ENCODE results near the gene A3GALT2. TPM values are rescaled to one million over a fixed set of nuclear protein-coding genes. Genes with fewer than 3 reads are reported as not detected.

The A3GALT2 gene
- total and polyA plus RNA-seq, 2 donors = not detected

DNA sequence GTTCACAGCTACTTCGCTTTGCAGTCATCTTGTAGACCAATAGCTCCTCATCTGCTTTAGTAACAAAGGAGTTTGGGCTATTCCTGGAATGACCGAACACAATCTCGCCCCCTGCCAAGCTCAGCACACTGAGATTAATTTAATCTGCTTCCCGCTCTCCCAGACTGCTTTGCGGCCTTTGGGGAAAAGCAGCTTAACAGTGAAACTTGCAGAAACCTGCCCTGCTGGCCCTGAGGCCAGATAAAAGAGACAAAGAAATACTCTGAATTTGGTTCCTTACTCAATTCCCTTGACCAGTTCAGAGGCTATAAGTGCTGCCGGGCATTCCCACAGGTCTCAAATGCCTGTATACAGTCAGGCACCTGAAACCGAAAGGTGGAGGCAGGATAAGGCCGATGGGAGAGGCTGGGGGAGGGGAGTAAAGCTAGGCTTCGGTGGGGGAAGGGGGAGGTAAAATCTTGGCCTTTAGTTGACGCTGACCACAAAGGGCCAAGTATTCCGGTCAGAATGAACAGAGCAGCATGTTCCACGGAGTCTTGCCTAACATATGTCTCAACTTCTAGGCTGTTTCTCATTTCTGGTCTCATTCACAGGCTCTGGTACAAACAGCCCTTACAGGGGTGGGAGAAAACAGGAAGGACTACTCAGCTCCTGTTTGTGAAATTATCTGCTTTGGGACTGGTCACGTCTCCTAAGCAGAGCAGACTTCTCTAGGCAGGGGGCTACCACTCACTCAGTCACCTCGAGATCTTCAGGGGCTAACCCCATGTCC is 17.7 kb upstream of the A3GALT2 start:
- peaks cover 26 to 29% of the 10 kb centered on the region in 2 donors for H3K36me3 ChIP-seq (ENCODE audit: control insufficient read depth in 2 of 2, insufficient read depth in 2 of 2, low read length in 1 of 2)
- no peaks in the 10 kb centered on the region for H3K9me3 ChIP-seq (ENCODE audit: control insufficient read depth in 2 of 2, insufficient read depth in 1 of 2, low read length in 1 of 2)
- WGBS = 92% methylated on average over 14 of the region's 14 CpGs
- DNase-seq (ENCODE audit: low read depth in 6 of 9, low spot score in 9 of 9) = no peak
- peaks cover 10 to 39% of the 10 kb centered on the region in 2 donors for H3K4me1 ChIP-seq (ENCODE audit: control insufficient read depth in 2 of 2, insufficient read depth in 2 of 2, low read length in 2 of 2)
- H3K4me3 ChIP-seq (ENCODE audit: low read length in 2 of 2) = no peak overlapping the region
- peak overlapping the region; percentile 68 for H3K27ac ChIP-seq (ENCODE audit: low read depth in 1 of 2, low read length in 1 of 2)
- no peaks in the 10 kb centered on the region for H3K27me3 ChIP-seq (ENCODE audit: control insufficient read depth in 2 of 2, insufficient read depth in 1 of 2, low read length in 1 of 2)

DNA sequence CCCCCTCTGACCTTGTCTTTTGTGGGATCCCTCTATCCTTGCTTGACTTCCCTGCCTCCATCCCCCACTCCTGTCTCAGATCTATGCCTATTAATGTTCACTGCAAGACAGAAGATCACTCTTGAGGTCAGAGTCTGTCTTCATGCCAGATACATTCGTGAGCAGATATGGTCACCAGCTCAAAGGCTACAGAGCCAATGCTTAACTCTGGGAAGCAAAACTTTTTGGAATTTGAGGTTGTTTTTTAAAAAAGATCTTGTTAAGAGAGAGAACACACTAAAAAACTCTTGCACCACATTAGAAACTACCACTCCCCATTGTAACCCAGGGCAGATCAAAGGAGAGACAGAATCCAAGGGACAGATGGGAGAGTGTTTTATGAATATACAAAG is 17.1 kb upstream of the A3GALT2 start:
- Histone ChIP-seq H3K27me3 (ENCODE audit: control insufficient read depth in 2 of 2, insufficient read depth in 1 of 2, low read length in 1 of 2) (no peaks in the 10 kb centered on the region), H3K9me3 (ENCODE audit: control insufficient read depth in 2 of 2, insufficient read depth in 1 of 2, low read length in 1 of 2) (no peaks in the 10 kb centered on the region), H3K36me3 (ENCODE audit: control insufficient read depth in 2 of 2, insufficient read depth in 2 of 2, low read length in 1 of 2) (peaks cover 28 to 33% of the 10 kb centered on the region in 2 donors), H3K4me3 (ENCODE audit: low read length in 2 of 2) (no peak overlapping the region), H3K4me1 (ENCODE audit: control insufficient read depth in 2 of 2, insufficient read depth in 2 of 2, low read length in 2 of 2) (peaks cover 10 to 36% of the 10 kb centered on the region in 2 donors), H3K27ac (ENCODE audit: low read depth in 1 of 2, low read length in 1 of 2) (peak overlapping the region in 1 of 2 donors; percentile 68)
- WGBS = 92% methylated on average over 1 of the region's 1 CpG
- DNase-seq (ENCODE audit: low read depth in 6 of 9, low spot score in 9 of 9) = no peak

DNA sequence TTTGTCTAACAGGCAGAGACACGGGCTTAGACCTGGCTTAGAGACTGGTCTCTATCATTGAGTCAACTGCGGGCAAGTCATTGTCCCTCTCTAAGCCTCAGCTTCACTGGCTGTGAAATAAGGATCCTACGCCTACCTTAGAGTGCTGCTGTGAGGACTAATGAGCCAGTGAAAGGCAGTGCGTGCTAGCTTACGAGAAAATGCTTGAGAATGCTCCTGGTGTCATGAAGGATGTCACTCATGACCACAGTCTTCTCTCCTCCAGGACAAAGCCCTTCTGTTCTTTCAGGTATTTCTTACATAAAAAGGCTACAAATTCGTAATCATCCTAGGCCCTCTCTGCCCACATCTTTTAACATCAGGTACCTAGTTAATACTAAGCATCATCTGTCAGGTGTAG is 16.5 kb upstream of the A3GALT2 start:
- H3K4me3 ChIP-seq (ENCODE audit: low read length in 2 of 2) = no peak overlapping the region
- WGBS = 82% methylated on average over 6 of the region's 6 CpGs
- H3K9me3 ChIP-seq (ENCODE audit: control insufficient read depth in 2 of 2, insufficient read depth in 1 of 2, low read length in 1 of 2) = no peaks in the 10 kb centered on the region
- no peak overlapping the region for H3K27ac ChIP-seq (ENCODE audit: low read depth in 1 of 2, low read length in 1 of 2)
- H3K27me3 ChIP-seq (ENCODE audit: control insufficient read depth in 2 of 2, insufficient read depth in 1 of 2, low read length in 1 of 2) = no peaks in the 10 kb centered on the region
- peaks cover 8 to 36% of the 10 kb centered on the region in 2 donors for H3K4me1 ChIP-seq (ENCODE audit: control insufficient read depth in 2 of 2, insufficient read depth in 2 of 2, low read length in 2 of 2)
- H3K36me3 ChIP-seq (ENCODE audit: control insufficient read depth in 2 of 2, insufficient read depth in 2 of 2, low read length in 1 of 2) = peaks cover 25 to 33% of the 10 kb centered on the region in 2 donors
- no peak for DNase-seq (ENCODE audit: low read depth in 6 of 9, low spot score in 9 of 9)

DNA sequence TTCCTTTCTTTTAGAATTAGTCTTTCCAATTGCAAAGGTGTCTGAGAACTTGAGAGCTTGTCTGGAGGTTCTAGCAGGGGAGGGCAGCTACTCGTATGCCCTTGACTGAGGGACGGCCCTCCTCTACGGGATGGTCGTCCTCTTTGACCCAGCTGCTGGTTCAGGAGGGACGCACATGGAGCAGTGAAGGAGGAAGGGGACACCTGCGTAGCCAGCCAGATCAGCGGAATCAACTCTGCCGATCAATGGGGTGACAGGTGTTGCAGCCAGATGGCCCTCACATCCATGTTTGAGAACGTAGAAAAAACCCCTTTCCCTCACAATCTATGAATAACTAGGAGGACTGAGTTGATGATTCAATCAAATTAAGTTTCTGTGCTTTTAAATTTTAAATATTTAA is 15.7 kb upstream of the A3GALT2 start:
- no peaks in the 10 kb centered on the region for H3K27me3 ChIP-seq (ENCODE audit: control insufficient read depth in 2 of 2, insufficient read depth in 1 of 2, low read length in 1 of 2)
- no peak overlapping the region for H3K27ac ChIP-seq (ENCODE audit: low read depth in 1 of 2, low read length in 1 of 2)
- H3K4me3 ChIP-seq (ENCODE audit: low read length in 2 of 2) = no peak overlapping the region
- WGBS = 82% methylated on average over 9 of the region's 9 CpGs
- no peaks in the 10 kb centered on the region for H3K9me3 ChIP-seq (ENCODE audit: control insufficient read depth in 2 of 2, insufficient read depth in 1 of 2, low read length in 1 of 2)
- H3K4me1 ChIP-seq (ENCODE audit: control insufficient read depth in 2 of 2, insufficient read depth in 2 of 2, low read length in 2 of 2) = peaks cover 15 to 38% of the 10 kb centered on the region in 2 donors
- H3K36me3 ChIP-seq (ENCODE audit: control insufficient read depth in 2 of 2, insufficient read depth in 2 of 2, low read length in 1 of 2) = peaks cover 28 to 38% of the 10 kb centered on the region in 2 donors
- no peak for DNase-seq (ENCODE audit: low read depth in 6 of 9, low spot score in 9 of 9)

DNA sequence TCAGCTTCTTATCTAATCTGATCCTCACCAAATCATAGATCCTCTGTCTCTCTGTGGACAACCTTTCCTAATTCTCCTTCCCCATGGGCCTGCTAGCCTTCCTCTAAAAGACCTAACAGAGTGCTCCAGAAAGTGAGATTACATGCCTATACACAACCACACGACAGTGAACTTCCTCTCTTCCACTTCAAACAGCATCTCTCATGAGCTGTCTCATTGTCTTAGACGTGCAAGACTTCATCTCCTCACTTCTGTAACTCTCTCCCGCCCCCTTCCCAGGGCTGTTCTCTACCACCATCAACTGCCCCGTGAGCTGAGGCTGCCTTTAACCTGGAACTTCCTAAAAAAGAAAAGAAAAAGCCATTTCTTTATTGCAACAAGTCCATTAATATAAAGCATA is 14.1 kb upstream of the A3GALT2 start:
- no peaks in the 10 kb centered on the region for H3K9me3 ChIP-seq (ENCODE audit: control insufficient read depth in 2 of 2, insufficient read depth in 1 of 2, low read length in 1 of 2)
- H3K4me3 ChIP-seq (ENCODE audit: low read length in 2 of 2) = no peak overlapping the region
- peaks cover 16 to 46% of the 10 kb centered on the region in 2 donors for H3K4me1 ChIP-seq (ENCODE audit: control insufficient read depth in 2 of 2, insufficient read depth in 2 of 2, low read length in 2 of 2)
- DNase-seq (ENCODE audit: low read depth in 6 of 9, low spot score in 9 of 9) = peak in 1 of 9 donors; percentile 58
- H3K27ac ChIP-seq (ENCODE audit: low read depth in 1 of 2, low read length in 1 of 2) = no peak overlapping the region
- H3K36me3 ChIP-seq (ENCODE audit: control insufficient read depth in 2 of 2, insufficient read depth in 2 of 2, low read length in 1 of 2) = peaks cover 40 to 46% of the 10 kb centered on the region in 2 donors
- H3K27me3 ChIP-seq (ENCODE audit: control insufficient read depth in 2 of 2, insufficient read depth in 1 of 2, low read length in 1 of 2) = no peaks in the 10 kb centered on the region
- 50% methylated on average over 4 of the region's 4 CpGs for WGBS

DNA sequence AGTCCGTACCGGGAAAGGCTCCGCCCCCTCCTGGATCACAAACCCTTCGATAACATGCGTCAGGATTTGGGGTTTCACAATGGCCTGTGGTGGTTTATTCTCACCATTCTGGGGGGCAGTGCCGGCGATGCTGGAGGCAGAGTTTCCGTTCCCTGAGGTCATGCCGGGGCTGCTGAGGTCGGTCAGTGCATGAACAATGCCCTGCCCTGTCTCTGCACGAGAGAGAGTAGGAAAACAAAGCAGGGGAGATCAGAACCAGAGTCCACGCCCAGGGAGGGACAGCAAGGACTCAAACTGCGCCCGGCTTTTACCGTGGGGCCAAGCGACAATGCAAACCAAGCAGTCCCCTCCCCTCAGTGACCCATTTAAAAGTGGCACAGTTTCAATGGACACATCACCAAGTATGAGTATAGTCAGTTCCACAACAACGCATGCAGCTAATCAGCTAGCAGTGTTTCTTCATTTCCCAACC is 13.2 kb upstream of the A3GALT2 start:
- Histone ChIP-seq H3K36me3 (ENCODE audit: control insufficient read depth in 2 of 2, insufficient read depth in 2 of 2, low read length in 1 of 2) (peaks cover 49 to 52% of the 10 kb centered on the region in 2 donors), H3K4me1 (ENCODE audit: control insufficient read depth in 2 of 2, insufficient read depth in 2 of 2, low read length in 2 of 2) (peaks cover 16 to 41% of the 10 kb centered on the region in 2 donors)
- DNase-seq (ENCODE audit: low read depth in 6 of 9, low spot score in 9 of 9) = no peak

DNA sequence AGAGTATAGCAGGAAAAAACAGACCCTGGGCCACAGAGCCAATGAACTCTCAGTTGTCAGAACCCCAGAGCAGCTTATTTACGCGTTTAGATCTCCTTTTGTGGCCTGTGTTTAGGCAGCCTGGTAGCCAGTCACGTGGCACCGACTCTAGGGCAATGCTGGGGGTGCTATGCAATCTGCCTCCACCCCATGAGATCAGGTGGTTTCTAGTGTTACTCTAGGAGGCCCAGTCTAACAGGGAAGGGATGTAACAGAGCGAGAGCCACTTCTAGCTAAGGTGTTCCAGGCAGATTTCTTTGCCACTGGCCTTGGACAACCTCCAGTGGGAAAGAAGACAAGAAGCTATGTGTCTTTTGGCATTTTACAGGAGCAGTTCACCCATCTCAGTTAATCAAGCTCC is 12.0 kb upstream of the A3GALT2 start:
- peaks cover 16 to 35% of the 10 kb centered on the region in 2 donors for H3K4me1 ChIP-seq (ENCODE audit: control insufficient read depth in 2 of 2, insufficient read depth in 2 of 2, low read length in 2 of 2)

More for the DNA sequence above, 13.2 kb upstream of the A3GALT2 start:
- Histone ChIP-seq H3K27me3 (ENCODE audit: control insufficient read depth in 2 of 2, insufficient read depth in 1 of 2, low read length in 1 of 2) (no peaks in the 10 kb centered on the region), H3K27ac (ENCODE audit: low read depth in 1 of 2, low read length in 1 of 2) (no peak overlapping the region), H3K9me3 (ENCODE audit: control insufficient read depth in 2 of 2, insufficient read depth in 1 of 2, low read length in 1 of 2) (no peaks in the 10 kb centered on the region), H3K4me3 (ENCODE audit: low read length in 2 of 2) (no peak overlapping the region)
- 95% methylated on average over 17 of the region's 17 CpGs for WGBS

DNA sequence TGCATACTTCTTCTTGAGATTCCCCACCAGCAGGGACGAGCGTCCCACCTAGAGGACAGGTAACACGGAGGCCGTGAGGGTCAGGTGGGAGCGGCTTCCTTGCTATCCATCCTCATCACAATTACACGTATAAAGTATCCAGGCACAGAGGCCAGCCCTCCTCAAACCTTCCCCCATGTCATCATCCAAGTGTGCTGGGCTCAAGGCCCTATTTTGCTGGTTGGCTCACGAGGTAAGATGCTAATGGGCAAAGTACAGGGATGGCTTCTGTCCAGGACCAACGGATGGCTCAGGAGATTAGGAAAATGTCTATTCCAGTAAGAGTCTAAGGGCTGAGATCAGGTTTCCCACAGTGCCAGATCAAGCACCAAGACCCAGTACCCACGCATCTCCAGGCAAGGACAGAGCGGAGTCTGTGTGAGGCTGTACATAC is 11.5 kb upstream of the A3GALT2 start:
- H3K4me3 ChIP-seq (ENCODE audit: low read length in 2 of 2) = no peak overlapping the region
- no peaks in the 10 kb centered on the region for H3K9me3 ChIP-seq (ENCODE audit: control insufficient read depth in 2 of 2, insufficient read depth in 1 of 2, low read length in 1 of 2)
- WGBS = 96% methylated on average over 10 of the region's 10 CpGs
- no peak for DNase-seq (ENCODE audit: low read depth in 6 of 9, low spot score in 9 of 9)
- no peak overlapping the region for H3K27ac ChIP-seq (ENCODE audit: low read depth in 1 of 2, low read length in 1 of 2)
- peaks cover 16 to 32% of the 10 kb centered on the region in 2 donors for H3K4me1 ChIP-seq (ENCODE audit: control insufficient read depth in 2 of 2, insufficient read depth in 2 of 2, low read length in 2 of 2)
- H3K36me3 ChIP-seq (ENCODE audit: control insufficient read depth in 2 of 2, insufficient read depth in 2 of 2, low read length in 1 of 2) = peaks cover 66 to 70% of the 10 kb centered on the region in 2 donors
- H3K27me3 ChIP-seq (ENCODE audit: control insufficient read depth in 2 of 2, insufficient read depth in 1 of 2, low read length in 1 of 2) = no peaks in the 10 kb centered on the region

More for the DNA sequence above, 12.0 kb upstream of the A3GALT2 start:
- no peak overlapping the region for H3K27ac ChIP-seq (ENCODE audit: low read depth in 1 of 2, low read length in 1 of 2)
- H3K36me3 ChIP-seq (ENCODE audit: control insufficient read depth in 2 of 2, insufficient read depth in 2 of 2, low read length in 1 of 2) = peaks cover 61 to 65% of the 10 kb centered on the region in 2 donors
- 97% methylated on average over 5 of the region's 5 CpGs for WGBS
- H3K27me3 ChIP-seq (ENCODE audit: control insufficient read depth in 2 of 2, insufficient read depth in 1 of 2, low read length in 1 of 2) = no peaks in the 10 kb centered on the region
- no peak for DNase-seq (ENCODE audit: low read depth in 6 of 9, low spot score in 9 of 9)
- H3K4me3 ChIP-seq (ENCODE audit: low read length in 2 of 2) = no peak overlapping the region
- no peaks in the 10 kb centered on the region for H3K9me3 ChIP-seq (ENCODE audit: control insufficient read depth in 2 of 2, insufficient read depth in 1 of 2, low read length in 1 of 2)

Data from thymus (tissue), 11 donors.